AG09319 (cell line): ENCODE measurements around the gene BCKDHB.

ENCODE experiments used
- DNase-seq: peaks from one replicate; pipeline ENCODE4 v3.0.0-alpha.2; 2010; ENCODE audit warnings: low read depth; ENCODE audit errors: extremely low read depth
- TF ChIP-seq, protein P1 (sequence below): IDR thresholded peaks from 2 replicates; pipeline ENCODE4 v1.5.1; 2011; ENCODE audit warnings: low read depth, mild to moderate bottlenecking, inconsistent platforms, low read length, moderate library complexity

BCKDHB gene

DNA sequence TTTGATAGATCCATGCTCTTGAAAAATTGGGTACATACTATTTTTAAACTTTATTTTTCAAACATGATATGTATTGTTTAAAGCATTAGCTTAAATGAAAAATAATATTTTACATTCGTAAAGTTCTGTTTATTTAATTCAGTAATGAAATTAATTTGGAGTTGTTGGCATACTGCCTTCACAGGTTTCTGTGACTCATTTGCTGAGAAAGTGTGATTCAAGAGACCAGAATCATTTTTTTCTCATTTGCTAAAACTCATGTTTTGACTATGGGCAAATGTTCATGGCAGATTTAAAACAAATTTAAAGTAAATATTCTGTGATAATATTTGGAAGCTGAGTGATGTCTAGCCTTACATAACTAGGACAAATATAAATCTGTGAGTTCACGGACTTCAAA is 230.4 kb downstream of the BCKDHB start:
- DNase-seq, result no peak
- TF ChIP-seq, protein P1, sequence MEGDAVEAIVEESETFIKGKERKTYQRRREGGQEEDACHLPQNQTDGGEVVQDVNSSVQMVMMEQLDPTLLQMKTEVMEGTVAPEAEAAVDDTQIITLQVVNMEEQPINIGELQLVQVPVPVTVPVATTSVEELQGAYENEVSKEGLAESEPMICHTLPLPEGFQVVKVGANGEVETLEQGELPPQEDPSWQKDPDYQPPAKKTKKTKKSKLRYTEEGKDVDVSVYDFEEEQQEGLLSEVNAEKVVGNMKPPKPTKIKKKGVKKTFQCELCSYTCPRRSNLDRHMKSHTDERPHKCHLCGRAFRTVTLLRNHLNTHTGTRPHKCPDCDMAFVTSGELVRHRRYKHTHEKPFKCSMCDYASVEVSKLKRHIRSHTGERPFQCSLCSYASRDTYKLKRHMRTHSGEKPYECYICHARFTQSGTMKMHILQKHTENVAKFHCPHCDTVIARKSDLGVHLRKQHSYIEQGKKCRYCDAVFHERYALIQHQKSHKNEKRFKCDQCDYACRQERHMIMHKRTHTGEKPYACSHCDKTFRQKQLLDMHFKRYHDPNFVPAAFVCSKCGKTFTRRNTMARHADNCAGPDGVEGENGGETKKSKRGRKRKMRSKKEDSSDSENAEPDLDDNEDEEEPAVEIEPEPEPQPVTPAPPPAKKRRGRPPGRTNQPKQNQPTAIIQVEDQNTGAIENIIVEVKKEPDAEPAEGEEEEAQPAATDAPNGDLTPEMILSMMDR, result no peak

DNA sequence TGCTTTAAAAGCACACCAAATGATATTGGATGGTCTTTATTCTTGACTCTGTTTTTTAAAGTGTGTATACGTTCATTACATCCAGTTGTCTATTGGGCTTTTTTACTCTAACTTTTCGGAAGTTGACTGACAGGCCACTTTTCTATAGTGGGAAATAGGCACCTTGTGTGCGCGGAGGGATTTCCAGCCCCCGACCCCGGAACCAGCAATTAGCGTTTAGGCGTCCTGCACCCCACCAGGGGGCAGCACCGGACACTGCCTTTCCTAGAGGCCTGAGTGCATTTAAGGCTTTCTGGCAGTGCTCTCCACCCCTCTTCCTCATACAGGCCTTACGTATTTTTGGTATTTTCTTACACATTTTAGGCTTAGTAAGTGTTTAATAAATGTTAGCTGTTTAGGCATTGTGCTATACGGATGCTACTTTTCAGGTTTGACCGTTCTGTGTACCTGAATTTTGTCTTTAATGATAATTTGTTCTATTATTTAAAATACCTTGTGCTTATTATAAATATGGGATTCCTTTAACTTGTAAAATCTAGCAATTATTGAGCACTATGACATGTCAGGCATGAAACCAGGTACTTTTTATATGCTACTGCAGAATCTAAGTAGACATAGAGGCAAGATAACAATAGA is 231.8 kb downstream of the BCKDHB start:
- no peak for DNase-seq
- TF ChIP-seq, protein P1, result peak; percentile 35

DNA sequence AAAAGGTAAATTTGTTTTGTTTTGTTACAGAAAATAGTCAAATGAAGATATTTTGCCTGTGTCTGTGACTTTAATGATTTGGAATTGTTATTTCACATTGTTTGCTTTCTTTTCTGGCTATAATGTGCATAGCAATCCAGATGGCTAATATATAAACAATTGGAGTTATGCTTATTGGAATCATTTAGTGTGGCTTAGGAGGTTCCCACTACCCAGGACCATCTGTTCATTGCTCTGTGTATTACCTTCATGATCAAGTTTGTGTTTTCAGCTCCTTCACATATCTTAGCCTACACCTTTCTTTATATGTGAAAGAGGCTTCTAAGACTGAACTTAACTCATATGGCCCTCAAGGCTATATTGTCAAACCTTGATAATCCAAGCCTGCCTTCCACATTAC is 232.9 kb downstream of the BCKDHB start:
- DNase-seq, result no peak
- TF ChIP-seq, protein P1, result no peak

DNA sequence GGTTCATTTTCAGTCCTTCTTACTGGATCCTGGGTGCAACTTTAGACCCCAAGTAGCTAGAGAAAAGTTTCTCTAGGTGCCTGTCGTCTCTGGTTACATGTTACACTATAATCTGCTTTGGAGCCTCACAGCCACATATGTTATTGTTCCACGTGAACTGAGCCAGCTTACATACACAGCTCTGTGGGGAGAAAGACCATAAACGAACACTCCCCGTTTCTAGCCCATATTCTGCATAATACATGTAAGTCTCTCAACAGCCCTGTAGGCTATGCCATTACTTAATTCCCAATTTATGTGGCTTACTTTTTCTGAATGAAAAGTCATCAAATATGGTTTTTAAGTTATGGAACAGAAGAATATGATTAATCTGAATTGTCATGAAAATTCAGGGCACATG is 233.8 kb downstream of the BCKDHB start:
- TF ChIP-seq, protein P1, result no peak
- DNase-seq, result no peak

DNA sequence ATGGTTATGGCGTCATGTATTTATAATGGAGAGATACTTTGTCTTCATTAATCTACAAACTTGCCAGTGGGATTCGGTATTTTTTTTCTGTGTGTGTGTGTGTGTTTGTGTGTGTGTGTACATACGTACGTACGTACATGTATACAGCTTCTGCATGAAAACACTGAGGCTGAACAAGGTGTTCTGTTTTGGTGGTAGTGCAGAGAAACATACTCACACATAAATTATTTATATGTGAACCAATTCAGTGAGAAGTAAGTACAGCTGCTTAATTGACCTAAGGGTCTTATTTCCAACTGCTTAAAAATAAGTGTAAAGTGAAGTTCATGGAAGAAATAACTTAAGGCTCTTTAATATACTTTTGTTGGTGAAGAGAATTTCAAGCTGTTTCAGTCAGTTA is 234.2 kb downstream of the BCKDHB start:
- DNase-seq, result no peak
- TF ChIP-seq, protein P1, result no peak

DNA sequence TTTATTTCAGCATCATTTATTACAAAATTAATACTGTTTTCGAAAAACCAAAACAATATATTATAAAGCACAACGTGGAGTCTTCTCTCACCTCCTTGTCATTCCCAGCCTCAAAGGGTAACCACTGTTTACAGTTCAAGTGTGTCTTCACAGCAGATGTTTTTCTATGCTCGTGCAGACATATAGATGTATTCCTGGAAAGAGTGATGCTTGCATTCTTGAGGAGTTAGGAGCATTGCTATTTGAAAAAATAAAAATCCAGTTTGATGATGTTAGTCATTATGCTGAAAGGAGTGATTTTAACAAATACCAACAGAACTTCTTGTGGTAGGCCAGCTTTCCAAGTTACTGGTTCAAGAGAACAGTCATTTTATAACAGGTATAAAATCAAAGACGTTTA is 234.9 kb downstream of the BCKDHB start:
- no peak for DNase-seq
- TF ChIP-seq, protein P1, result no peak

DNA sequence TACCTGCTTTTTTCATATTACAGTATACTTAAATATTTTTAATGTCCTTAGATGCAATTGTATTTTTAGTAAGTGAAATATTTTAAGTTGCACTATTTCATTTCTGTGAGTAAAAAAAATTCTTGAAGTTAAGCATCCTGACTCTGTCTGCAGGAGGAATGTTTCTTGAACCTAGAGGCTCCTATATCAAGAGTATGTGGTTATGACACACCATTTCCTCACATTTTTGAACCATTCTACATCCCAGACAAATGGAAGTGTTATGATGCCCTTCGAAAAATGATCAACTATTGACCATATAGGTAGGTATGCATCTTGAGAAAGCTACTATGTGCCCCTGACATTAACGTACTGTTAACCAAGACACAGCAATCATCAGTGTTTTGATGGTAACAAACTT is 237.0 kb downstream of the BCKDHB start:
- TF ChIP-seq, protein P1, result no peak
- DNase-seq, result no peak
